Glutamatergic neuron (in vitro differentiated cells): ENCODE results near the gene CFAP221. TPM values are rescaled to one million over a fixed set of nuclear protein-coding genes. Genes with fewer than 3 reads are reported as not detected.

ENCODE experiments used
- total RNA-seq: library from RNA; stranded (reverse); fragmentation: NEBNext Ultra II Directional; extraction: Animal tissue kit (Norgen Biotek cat#: 25700); gene quantifications from one replicate; pipeline ENCODE4 v1.2.1, GENCODE V29; 2021; ENCODE audit not compliant: unreplicated experiment

Gene CFAP221
- total RNA-seq, 1 donor from 2014 or later, result 0.34 TPM

Other genes with a start within 250 kb of the CFAP221 start
- 10.4 TPM for gene C2orf76, start 177.6 kb upstream of the CFAP221 start, total RNA-seq
- gene DBI, start 177.5 kb upstream of the CFAP221 start, total RNA-seq, result 134 TPM
- gene TMEM37, start 112.6 kb upstream of the CFAP221 start, total RNA-seq, result not detected
- not detected for gene SCTR, start 20.0 kb upstream of the CFAP221 start, total RNA-seq
- gene TMEM177, start 134.8 kb downstream of the CFAP221 start, total RNA-seq, result 21.1 TPM
- 91.7 TPM for gene PTPN4, start 215.5 kb downstream of the CFAP221 start, total RNA-seq